GM08714 (cell line): ENCODE data around the gene HACD3.
A peak's percentile ranks its signal among the peaks of the same experiment; 100 is the strongest.
"Not testable (repeated sequence)": the region's sequence is repeated elsewhere in the genome, so short reads cannot be mapped to it uniquely, and the experiment has no call there.

Source experiments
- H3K4me3 ChIP-seq: fragments of 200-500 bp; sonication (Bioruptor generic); 2 replicates; pipeline ENCODE4 v1.5.1; 2014; ENCODE audit warnings: mild to moderate bottlenecking, low read length, inconsistent platforms
- ZNF274 ChIP-seq: IDR thresholded peaks from 2 replicates; pipeline ENCODE4 v1.6.1; 2012; ENCODE audit warnings: mild to moderate bottlenecking, low read depth, low read length

Gene HACD3

GRCh38 chr15:65603134-65603533 is 72.9 kb downstream of the HACD3 start:
- no peak for TF ChIP-seq ZNF274
- no peak overlapping the region for H3K4me3 ChIP-seq

GRCh38 chr15:65603559-65603958 is 73.3 kb downstream of the HACD3 start:
- no peak for TF ChIP-seq ZNF274
- no peak overlapping the region for H3K4me3 ChIP-seq

- TF ChIP-seq ZNF274 = no peak
- H3K4me3 ChIP-seq = peak within 1 kb of the TSS; percentile 95
These were observed 80.8 kb downstream of the HACD3 start, which contains the start of gene INTS14 for GRCh38 chr15:65610871-65611718. TSS of gene INTS14 (minus strand) at chr15:65611131. CDS start at chr15:65607380, 3,751 bp downstream.

- TF ChIP-seq ZNF274 = no peak
- H3K4me3 ChIP-seq = peak overlapping the region; percentile 81; the same call in 1 of the 2 replicates
These were observed 81.8 kb downstream of the HACD3 start for GRCh38 chr15:65611888-65612615.

GRCh38 chr15:65612616-65612946 is 82.3 kb downstream of the HACD3 start:
- H3K4me3 ChIP-seq = no peak overlapping the region
- TF ChIP-seq ZNF274 = no peak

GRCh38 chr15:65612949-65613744 is 82.9 kb downstream of the HACD3 start:
- TF ChIP-seq ZNF274 = no peak
- no peak overlapping the region for H3K4me3 ChIP-seq

- H3K4me3 ChIP-seq = not testable (repeated sequence)
These were observed 85.6 kb downstream of the HACD3 start for GRCh38 chr15:65615887-65616286.

- H3K4me3 ChIP-seq = no peak overlapping the region
- no peak for TF ChIP-seq ZNF274
These were observed 88.4 kb downstream of the HACD3 start for GRCh38 chr15:65618560-65619109.

GRCh38 chr15:65619626-65620290 is 89.5 kb downstream of the HACD3 start:
- H3K4me3 ChIP-seq = no peak overlapping the region
- no peak for TF ChIP-seq ZNF274

GRCh38 chr15:65620833-65621232 is 90.6 kb downstream of the HACD3 start:
- no peak overlapping the region for H3K4me3 ChIP-seq
- TF ChIP-seq ZNF274 = no peak

GRCh38 chr15:65621638-65622037 is 91.4 kb downstream of the HACD3 start, which contains the start of gene SLC24A1:
TSS of gene SLC24A1 (plus strand) at chr15:65621938. CDS start at chr15:65624081, 2,143 bp downstream.
- TF ChIP-seq ZNF274 = no peak
- no peak within 1 kb of the TSS for H3K4me3 ChIP-seq

GRCh38 chr15:65623103-65623502 is 92.8 kb downstream of the HACD3 start:
- no peak overlapping the region for H3K4me3 ChIP-seq
- TF ChIP-seq ZNF274 = no peak

- TF ChIP-seq ZNF274 = no peak
These were observed 96.6 kb downstream of the HACD3 start for GRCh38 chr15:65626856-65627255.

More at GRCh38 chr15:65626856-65627255, 96.6 kb downstream of the HACD3 start:
- H3K4me3 ChIP-seq = no peak overlapping the region
